ELF-1 (cell line): ENCODE results near the gene PPP1R14C.
"Not testable (repeated sequence)": the region's sequence is repeated elsewhere in the genome, so short reads cannot be mapped to it uniquely, and the experiment has no call there.

ENCODE experiments used
- DNase-seq: peaks from one replicate; pipeline ENCODE4 v3.0.0-alpha.2; 2016; ENCODE audit warnings: low read depth, low spot score

PPP1R14C gene

GRCh38 chr6:150214310-150214709 lies 71.5 kb downstream of the PPP1R14C start:
- DNase-seq: no peak

GRCh38 chr6:150220634-150221551 lies 78.0 kb downstream of the PPP1R14C start:
- no peak for DNase-seq

- no peak for DNase-seq
Measured at GRCh38 chr6:150224820-150225219, 82.0 kb downstream of the PPP1R14C start.

GRCh38 chr6:150227281-150227680 lies 84.4 kb downstream of the PPP1R14C start:
- DNase-seq: no peak

GRCh38 chr6:150228072-150228733 lies 85.4 kb downstream of the PPP1R14C start:
- no peak for DNase-seq

- no peak for DNase-seq
Measured at GRCh38 chr6:150229436-150230163, 86.8 kb downstream of the PPP1R14C start.

- no peak for DNase-seq
Measured at GRCh38 chr6:150230164-150230561, 87.3 kb downstream of the PPP1R14C start.

- no peak for DNase-seq
Measured at GRCh38 chr6:150230832-150231524, 88.1 kb downstream of the PPP1R14C start.

GRCh38 chr6:150231525-150231850 lies 88.6 kb downstream of the PPP1R14C start:
- DNase-seq: no peak

- no peak for DNase-seq
Measured at GRCh38 chr6:150233843-150234269, 91.0 kb downstream of the PPP1R14C start.

- DNase-seq: no peak
Measured at GRCh38 chr6:150235218-150235617, 92.4 kb downstream of the PPP1R14C start.

- DNase-seq: no peak
Measured at GRCh38 chr6:150236114-150236513, 93.3 kb downstream of the PPP1R14C start.

- peak; percentile 19 for DNase-seq
Measured at GRCh38 chr6:150236544-150236943, 93.7 kb downstream of the PPP1R14C start.

GRCh38 chr6:150237626-150238025 lies 94.8 kb downstream of the PPP1R14C start:
- no peak for DNase-seq

- DNase-seq: peak; percentile 19
Measured at GRCh38 chr6:150238336-150238741, 95.5 kb downstream of the PPP1R14C start.

GRCh38 chr6:150238846-150239407 lies 96.1 kb downstream of the PPP1R14C start:
- DNase-seq: no peak

- not testable (repeated sequence) for DNase-seq
Measured at GRCh38 chr6:150241756-150242155, 98.9 kb downstream of the PPP1R14C start.

GRCh38 chr6:150243620-150244314 lies 100.9 kb downstream of the PPP1R14C start:
- DNase-seq: no peak

GRCh38 chr6:150245148-150245935 lies 102.5 kb downstream of the PPP1R14C start:
- no peak for DNase-seq

- no peak for DNase-seq
Measured at GRCh38 chr6:150247803-150248202, 105.0 kb downstream of the PPP1R14C start.
